Common myeloid progenitor, CD34-positive (primary cell): Measurements from ENCODE around the gene LNX2.
A peak's percentile ranks its signal among the peaks of the same experiment; 100 is the strongest.

Experiments used
- CTCF ChIA-PET: fragments of 350-600 bp; sonication (Branson Sonifier 250); formaldehyde crosslinking; loops from one replicate; lab custom pipeline; 2021; ENCODE audit warnings: antibody characterized with exemption; lab: Charles Lee
- POLR2A ChIA-PET: fragments of 350-600 bp; sonication (Branson Sonifier 250); formaldehyde crosslinking; loops from one replicate; lab custom pipeline; 2021; ENCODE audit warnings: antibody characterized with exemption; lab: Charles Lee
- DNase-seq, 3 donors: peaks; one replicate each; pipeline versions ENCODE4 v3.0.0 to v3.0.0-alpha.2; 2013
- H3K27ac ChIP-seq, 2 experiments: 1 replicate in 1 of 2; 2 replicates in 1 of 2; pipeline ENCODE4 v1.7.0; 2013; ENCODE audit warnings: inconsistent platforms in 2 of 2, low read length in 2 of 2, mild to moderate bottlenecking in 2 of 2, low read depth in 1 of 2, moderate library complexity in 1 of 2; ENCODE audit not compliant: severe bottlenecking in 2 of 2, insufficient read depth in 1 of 2, poor library complexity in 1 of 2
- H3K27me3 ChIP-seq, 5 experiments: replicated peaks in 2 of 5; 1 replicate in 3 of 5; 2 replicates in 2 of 5; pipeline versions ENCODE4 v1.6.1 to v1.7.0; 2013; ENCODE audit warnings: low read length in 4 of 5, mild to moderate bottlenecking in 2 of 5, moderate library complexity in 2 of 5, inconsistent platforms in 1 of 5; ENCODE audit not compliant: insufficient read depth in 5 of 5, control insufficient read depth in 4 of 5
- H3K36me3 ChIP-seq, 4 experiments: 1 replicate in 2 of 4; 2 replicates in 2 of 4; pipeline versions ENCODE4 v1.6.1 to v1.7.0; 2013; ENCODE audit warnings: low read length in 3 of 4, control low read depth in 1 of 4, mild to moderate bottlenecking in 1 of 4; ENCODE audit not compliant: control insufficient read depth in 4 of 4, insufficient read depth in 4 of 4
- H3K4me1 ChIP-seq, 4 experiments: 1 replicate in 3 of 4; 2 replicates in 1 of 4; pipeline versions ENCODE4 v1.6.1 to v1.7.1; 2013; ENCODE audit warnings: low read length in 3 of 4, mild to moderate bottlenecking in 3 of 4, control low read depth in 1 of 4, inconsistent platforms in 1 of 4, moderate library complexity in 1 of 4; ENCODE audit not compliant: control insufficient read depth in 4 of 4, insufficient read depth in 4 of 4; ENCODE audit errors: control extremely low read depth in 1 of 4
- H3K4me3 ChIP-seq, 7 experiments: 1 replicate in 4 of 7; 2 replicates in 3 of 7; pipeline versions ENCODE4 v1.5.1 to v1.7.0; 2013; ENCODE audit warnings: mild to moderate bottlenecking in 7 of 7, low read length in 6 of 7, moderate library complexity in 6 of 7, inconsistent platforms in 2 of 7, low read depth in 2 of 7, control low read depth in 1 of 7; ENCODE audit not compliant: insufficient read depth in 4 of 7, control insufficient read depth in 1 of 7; ENCODE audit errors: extremely low read depth in 1 of 7
- H3K9me3 ChIP-seq, 5 experiments: 1 replicate in 4 of 5; 2 replicates in 1 of 5; pipeline versions ENCODE4 v1.6.1 to v1.7.1; 2013; ENCODE audit warnings: low read length in 4 of 5, mild to moderate bottlenecking in 2 of 5, inconsistent platforms in 1 of 5, low read depth in 1 of 5, moderate library complexity in 1 of 5; ENCODE audit not compliant: control insufficient read depth in 4 of 5, insufficient read depth in 2 of 5; ENCODE audit errors: control extremely low read depth in 1 of 5
- WGBS: methylation state at CpG from one replicate; pipeline ENCODE4 v1.1.5; 2013; ENCODE audit not compliant: insufficient coverage; 5-methylcytosine and 5-hydroxymethylcytosine counted together

The LNX2 gene

GRCh38 chr13:27578121-27579030, 42.0 kb downstream of the LNX2 start:
- Histone ChIP-seq H3K36me3 (peaks cover 3 to 15% (median 6%) of the 10 kb centered on the region in 4 experiments), H3K9me3 (peaks cover 0 to 10% (median 2%) of the 10 kb centered on the region in 5 experiments), H3K27me3 (no peaks in the 10 kb centered on the region), H3K27ac (no peak overlapping the region), H3K4me3 (no peak overlapping the region), H3K4me1 (peaks cover 0 to 5% (median 2%) of the 10 kb centered on the region in 4 experiments)
- DNase-seq, result no peak
- ChIA-PET CTCF (interaction anchor here (0.7 kb wide), 1 partner anchor 9 kb away, joined by 3 read pairs; no protein-coding TSS in a partner anchor), POLR2A (no interaction called here)
- WGBS, result 94% methylated on average over 6 of the region's 6 CpGs

GRCh38 chr13:27574661-27575060, 45.7 kb downstream of the LNX2 start:
- no peak for DNase-seq
- CTCF ChIA-PET, result interaction anchor here (1.2 kb wide), 1 partner anchor 252 kb away, joined by 3 read pairs; no protein-coding TSS in a partner anchor
- POLR2A ChIA-PET, result no interaction called here
- Histone ChIP-seq H3K4me1 (peaks cover 0 to 11% (median 3%) of the 10 kb centered on the region in 4 experiments), H3K36me3 (peaks cover 3 to 6% (median 4%) of the 10 kb centered on the region in 4 experiments), H3K27ac (no peak overlapping the region), H3K9me3 (peaks cover 0 to 10% (median 2%) of the 10 kb centered on the region in 5 experiments), H3K27me3 (no peaks in the 10 kb centered on the region), H3K4me3 (no peak overlapping the region)
- WGBS, result no CpG with 5 or more reads among the region's 1 CpG

- H3K27ac ChIP-seq, result no peak overlapping the region
- WGBS, result 100% methylated on average over 1 of the region's 2 CpGs
- no peaks in the 10 kb centered on the region for H3K27me3 ChIP-seq
- peaks cover 0 to 11% (median 3%) of the 10 kb centered on the region in 4 experiments for H3K4me1 ChIP-seq
- H3K4me3 ChIP-seq, result no peak overlapping the region
- ChIA-PET POLR2A (no interaction called here), CTCF (interaction anchor here (1.0 to 1.4 kb wide), 2 partner anchors 40 to 162 kb away, joined by 3 read pairs; no protein-coding TSS in a partner anchor)
- peaks cover 0 to 10% (median 2%) of the 10 kb centered on the region in 5 experiments for H3K9me3 ChIP-seq
- H3K36me3 ChIP-seq, result peaks cover 4 to 16% (median 11%) of the 10 kb centered on the region in 4 experiments
- DNase-seq, result peak in 1 of 3 donors; percentile 13
These were observed 47.1 kb downstream of the LNX2 start for GRCh38 chr13:27573265-27573664.

- H3K27ac ChIP-seq, result no peak overlapping the region
- no peak for DNase-seq
- peaks cover 0 to 10% (median 2%) of the 10 kb centered on the region in 5 experiments for H3K9me3 ChIP-seq
- peaks cover 0 to 11% (median 3%) of the 10 kb centered on the region in 4 experiments for H3K4me1 ChIP-seq
- ChIA-PET POLR2A (no interaction called here), CTCF (interaction anchor here (1.0 to 1.4 kb wide), 2 partner anchors 30 to 40 kb away, joined by 3 read pairs; no protein-coding TSS in a partner anchor)
- peaks cover 8 to 25% (median 18%) of the 10 kb centered on the region in 4 experiments for H3K36me3 ChIP-seq
- H3K4me3 ChIP-seq, result no peak overlapping the region
- H3K27me3 ChIP-seq, result no peaks in the 10 kb centered on the region
These were observed 48.0 kb downstream of the LNX2 start for GRCh38 chr13:27572234-27572901.

- Histone ChIP-seq H3K36me3 (peaks cover 9 to 39% (median 26%) of the 10 kb centered on the region in 4 experiments), H3K27me3 (no peaks in the 10 kb centered on the region), H3K9me3 (peaks cover 0 to 10% (median 2%) of the 10 kb centered on the region in 5 experiments), H3K27ac (no peak overlapping the region), H3K4me3 (no peak overlapping the region), H3K4me1 (peaks cover 0 to 11% (median 3%) of the 10 kb centered on the region in 4 experiments)
- no CpG with 5 or more reads among the region's 1 CpG for WGBS
- no peak for DNase-seq
- ChIA-PET POLR2A (interaction anchor here (0.6 kb wide), 1 partner anchor 1018 kb away, joined by 3 read pairs; no protein-coding TSS in a partner anchor), CTCF (no interaction called here)
These were observed 49.4 kb downstream of the LNX2 start for GRCh38 chr13:27570906-27571305.

GRCh38 chr13:27569405-27569804, 50.9 kb downstream of the LNX2 start:
- Histone ChIP-seq H3K4me3 (no peak overlapping the region), H3K9me3 (no peaks in the 10 kb centered on the region), H3K36me3 (peaks cover 9 to 47% (median 29%) of the 10 kb centered on the region in 4 experiments), H3K27ac (no peak overlapping the region), H3K4me1 (peaks cover 0 to 11% (median 3%) of the 10 kb centered on the region in 4 experiments), H3K27me3 (no peaks in the 10 kb centered on the region)
- POLR2A ChIA-PET, result no interaction called here
- CTCF ChIA-PET, result interaction anchor here (1.0 to 1.1 kb wide), 2 partner anchors 10 to 36 kb away, joined by 3 read pairs; no protein-coding TSS in a partner anchor
- WGBS, result 100% methylated on average over 1 of the region's 4 CpGs
- no peak for DNase-seq
